Activated B cell treated with CpG ODN at 0.5 μM for 24 hours (primary cell): ENCODE results near the gene KLF2. TPM values are rescaled to one million over a fixed set of nuclear protein-coding genes. Genes with fewer than 3 reads are reported as not detected.

ENCODE experiments used
- ATAC-seq: fragments of 200-7000 bp; cut with Tn5 transposase; one replicate; pipeline ENCODE4 v1.10.0; 2021; ENCODE audit warnings: low read depth, mild to moderate bottlenecking, moderate library complexity
- CTCF ChIA-PET: fragments of 350-600 bp; sonication (Branson Sonifier 250); formaldehyde crosslinking; loops from one replicate; lab custom pipeline; 2021; ENCODE audit warnings: antibody characterized with exemption; lab: Charles Lee
- POLR2A ChIA-PET: fragments of 350-600 bp; sonication (Branson Sonifier 250); formaldehyde crosslinking; loops from one replicate; lab custom pipeline; 2021; ENCODE audit warnings: antibody characterized with exemption; lab: Charles Lee
- DNase-seq: peaks from one replicate; pipeline ENCODE4 v3.0.0; 2022
- H3K27ac Mint-ChIP-seq: one replicate; pipeline ENCODE4 v1.8.0; 2020; ENCODE audit warnings: mixed read lengths
- H3K27me3 Mint-ChIP-seq: one replicate; pipeline ENCODE4 v1.8.0; 2021; ENCODE audit warnings: mixed read lengths
- H3K36me3 Mint-ChIP-seq: one replicate; pipeline ENCODE4 v1.8.0; 2021; ENCODE audit warnings: low read depth, mixed read lengths
- H3K4me1 Mint-ChIP-seq: one replicate; pipeline ENCODE4 v1.8.0; 2021; ENCODE audit warnings: mixed read lengths
- H3K4me3 Mint-ChIP-seq: one replicate; pipeline ENCODE4 v1.8.0; 2020; ENCODE audit warnings: mild to moderate bottlenecking, mixed read lengths
- H3K9me3 Mint-ChIP-seq: one replicate; pipeline ENCODE4 v1.8.0; 2020; ENCODE audit warnings: mixed read lengths
- intact Hi-C: fragments of 100-400 bp; cut with micrococcal nuclease; formaldehyde crosslinking; loops from one replicate; pipeline ENCODE4 v1.15.1; 2024
- total RNA-seq: library from RNA; stranded (reverse); gene quantifications from 2 replicates; pipeline ENCODE4 v1.2.3, GENCODE V29; 2022
- TF ChIP-seq, protein P1 (sequence below): fragments of 200-600 bp; IDR thresholded peaks from one replicate; pipeline ENCODE4 v1.8.0; 2022; ENCODE audit warnings: antibody characterized with exemption, mild to moderate bottlenecking

Gene KLF2
- total RNA-seq, 1 donor from 2014 or later = 87.6 TPM

DNA sequence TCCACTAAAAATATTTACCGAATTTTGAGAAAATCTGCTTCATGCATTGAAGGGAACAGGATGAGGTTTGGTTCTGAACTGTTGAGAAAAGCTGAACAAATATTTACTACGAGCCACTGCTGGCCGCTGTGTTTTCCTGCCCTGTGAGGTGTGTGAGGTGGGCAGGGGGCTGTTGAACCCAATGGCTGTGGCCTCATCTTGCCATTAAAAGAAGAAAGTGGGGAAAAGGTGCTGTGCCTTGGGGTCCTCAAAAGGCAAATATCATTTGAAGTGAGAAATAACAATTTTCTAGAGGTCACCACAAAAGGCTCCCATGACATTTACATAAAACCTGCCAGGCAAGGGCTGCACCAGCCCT lies 44.7 kb downstream of the KLF2 start:
- H3K4me1 Mint-ChIP-seq = peaks cover 12% of the 10 kb centered on the region
- H3K9me3 Mint-ChIP-seq = no peaks in the 10 kb centered on the region
- TF ChIP-seq, protein P1, sequence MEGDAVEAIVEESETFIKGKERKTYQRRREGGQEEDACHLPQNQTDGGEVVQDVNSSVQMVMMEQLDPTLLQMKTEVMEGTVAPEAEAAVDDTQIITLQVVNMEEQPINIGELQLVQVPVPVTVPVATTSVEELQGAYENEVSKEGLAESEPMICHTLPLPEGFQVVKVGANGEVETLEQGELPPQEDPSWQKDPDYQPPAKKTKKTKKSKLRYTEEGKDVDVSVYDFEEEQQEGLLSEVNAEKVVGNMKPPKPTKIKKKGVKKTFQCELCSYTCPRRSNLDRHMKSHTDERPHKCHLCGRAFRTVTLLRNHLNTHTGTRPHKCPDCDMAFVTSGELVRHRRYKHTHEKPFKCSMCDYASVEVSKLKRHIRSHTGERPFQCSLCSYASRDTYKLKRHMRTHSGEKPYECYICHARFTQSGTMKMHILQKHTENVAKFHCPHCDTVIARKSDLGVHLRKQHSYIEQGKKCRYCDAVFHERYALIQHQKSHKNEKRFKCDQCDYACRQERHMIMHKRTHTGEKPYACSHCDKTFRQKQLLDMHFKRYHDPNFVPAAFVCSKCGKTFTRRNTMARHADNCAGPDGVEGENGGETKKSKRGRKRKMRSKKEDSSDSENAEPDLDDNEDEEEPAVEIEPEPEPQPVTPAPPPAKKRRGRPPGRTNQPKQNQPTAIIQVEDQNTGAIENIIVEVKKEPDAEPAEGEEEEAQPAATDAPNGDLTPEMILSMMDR = no peak
- peaks cover 14% of the 10 kb centered on the region for H3K36me3 Mint-ChIP-seq
- no peak overlapping the region for H3K27ac Mint-ChIP-seq
- intact Hi-C loops = no loop called here
- ATAC-seq (no peak), DNase-seq (no peak)
- CTCF ChIA-PET = interaction anchor here (0.9 to 1.7 kb wide), 3 partner anchors 13 to 48 kb away, joined by 3 to 10 read pairs (median 3); no protein-coding TSS in a partner anchor
- no peak overlapping the region for H3K4me3 Mint-ChIP-seq
- POLR2A ChIA-PET = interaction anchor here (0.6 to 18.5 kb wide), 9 partner anchors 11 to 219 kb away, joined by 4 to 828 read pairs (median 63); partner anchors contain the start of gene KLF2
- no peaks in the 10 kb centered on the region for H3K27me3 Mint-ChIP-seq

DNA sequence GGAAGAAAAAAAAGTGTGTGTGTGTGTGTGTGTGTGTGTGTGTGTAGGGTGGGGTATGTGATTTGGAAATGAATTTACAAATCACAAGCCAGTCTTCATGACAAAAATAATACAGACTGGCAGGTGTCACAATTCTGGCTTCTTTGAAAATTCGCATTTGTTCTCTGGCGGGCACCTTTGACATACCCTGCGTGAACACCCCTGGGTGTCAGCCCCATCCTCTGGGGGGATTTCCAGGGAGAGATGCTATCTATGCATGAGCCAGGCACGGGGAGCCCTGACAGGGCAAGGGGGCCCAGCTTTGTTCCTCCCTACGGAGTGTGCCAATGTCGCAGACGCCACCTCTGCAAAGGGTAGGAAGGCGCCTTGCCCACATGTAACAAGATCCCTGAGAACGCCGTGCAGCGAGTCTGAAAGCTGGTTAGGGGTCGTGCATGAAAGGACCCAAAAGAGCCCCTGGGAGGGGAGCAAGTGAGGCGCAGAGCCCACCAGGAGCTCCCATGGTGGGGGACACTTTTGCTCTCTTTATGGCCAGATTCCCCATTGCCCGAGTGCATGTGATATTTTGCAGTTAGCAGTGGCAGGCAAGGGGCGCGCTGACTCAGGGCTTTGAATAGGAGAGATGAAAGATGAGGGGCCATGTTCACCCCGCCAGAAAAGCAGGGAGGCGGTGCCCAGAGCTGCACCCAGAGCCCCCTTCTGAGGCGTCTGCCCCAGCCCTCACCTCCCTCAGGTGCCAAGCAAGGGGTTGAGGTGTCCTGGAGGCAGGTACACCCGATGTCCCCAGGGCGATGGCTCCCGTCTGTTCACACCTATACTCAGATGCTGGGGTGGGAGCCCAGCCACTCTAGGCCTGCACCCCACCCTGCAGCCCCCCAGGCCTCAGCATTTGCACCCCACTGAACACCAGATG lies 45.3 kb downstream of the KLF2 start:
- H3K4me1 Mint-ChIP-seq = peaks cover 16% of the 10 kb centered on the region
- TF ChIP-seq, protein P1 = no peak
- ATAC-seq = peak; percentile 6
- no peaks in the 10 kb centered on the region for H3K9me3 Mint-ChIP-seq
- no peak for DNase-seq
- no peaks in the 10 kb centered on the region for H3K27me3 Mint-ChIP-seq
- no peak overlapping the region for H3K27ac Mint-ChIP-seq
- peak overlapping the region; percentile 78 for H3K4me3 Mint-ChIP-seq
- intact Hi-C loops = loop anchor here (2.0 kb wide), 1 partner anchor 75 kb away; no protein-coding TSS in a partner anchor
- ChIA-PET CTCF (interaction anchor here (0.9 to 1.7 kb wide), 3 partner anchors 13 to 47 kb away, joined by 3 to 10 read pairs (median 3); no protein-coding TSS in a partner anchor), POLR2A (interaction anchor here (0.5 to 18.5 kb wide), 10 partner anchors 8 to 218 kb away, joined by 3 to 828 read pairs (median 41); partner anchors contain the start of gene KLF2)
- H3K36me3 Mint-ChIP-seq = peaks cover 20% of the 10 kb centered on the region

DNA sequence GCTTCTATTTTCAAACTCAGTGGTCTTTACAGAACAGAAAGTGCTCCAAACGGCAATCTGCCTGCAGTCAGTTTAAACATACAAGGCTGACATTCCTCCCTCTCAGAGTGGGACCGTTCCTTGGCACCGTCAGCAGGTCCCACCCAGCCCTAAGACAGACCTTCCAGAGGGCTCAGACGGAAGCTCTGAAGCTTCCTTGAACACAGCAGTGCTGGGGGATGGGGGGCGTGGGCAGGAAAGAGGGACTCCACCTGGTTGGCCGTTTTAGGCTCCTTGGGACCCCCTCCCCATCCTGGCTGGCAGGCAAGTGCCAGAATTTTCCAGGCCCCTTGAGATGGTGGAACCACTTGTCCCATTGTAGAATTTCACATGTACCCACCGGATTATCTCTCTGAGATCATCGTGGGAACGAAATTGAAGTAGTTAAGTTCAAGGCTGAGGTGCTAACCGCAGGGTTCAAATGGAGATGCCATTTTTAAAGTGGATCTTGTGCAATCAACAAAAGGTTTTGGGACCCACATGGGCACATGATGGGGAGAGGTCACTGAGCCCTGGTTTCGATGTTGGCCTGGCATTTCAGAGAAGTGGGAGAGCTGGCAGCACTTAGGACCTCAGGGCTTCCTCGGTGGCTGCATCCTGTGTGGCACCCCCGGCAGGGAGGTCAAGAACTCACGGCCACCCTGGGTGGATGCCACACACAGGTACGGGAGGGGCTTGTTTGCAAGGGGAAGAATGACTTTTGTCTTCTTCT lies 46.2 kb downstream of the KLF2 start:
- peak overlapping the region; percentile 78 for H3K4me3 Mint-ChIP-seq
- peaks cover 25% of the 10 kb centered on the region for H3K4me1 Mint-ChIP-seq
- ChIA-PET POLR2A (interaction anchor here (0.5 to 18.5 kb wide), 18 partner anchors 9 to 261 kb away, joined by 3 to 828 read pairs (median 8); partner anchors contain the start of gene KLF2), CTCF (interaction anchor here (0.8 to 2.9 kb wide), 11 partner anchors 12 to 125 kb away, joined by 3 to 28 read pairs (median 6); partner anchors contain the start of gene KLF2)
- H3K27me3 Mint-ChIP-seq = no peaks in the 10 kb centered on the region
- TF ChIP-seq, protein P1 = no peak
- H3K9me3 Mint-ChIP-seq = no peaks in the 10 kb centered on the region
- ATAC-seq (no peak), DNase-seq (no peak)
- H3K27ac Mint-ChIP-seq = no peak overlapping the region
- peaks cover 29% of the 10 kb centered on the region for H3K36me3 Mint-ChIP-seq
- intact Hi-C loops = loop anchor here (1.0 to 2.0 kb wide), 6 partner anchors 12 to 74 kb away; partner anchors contain the start of gene KLF2

DNA sequence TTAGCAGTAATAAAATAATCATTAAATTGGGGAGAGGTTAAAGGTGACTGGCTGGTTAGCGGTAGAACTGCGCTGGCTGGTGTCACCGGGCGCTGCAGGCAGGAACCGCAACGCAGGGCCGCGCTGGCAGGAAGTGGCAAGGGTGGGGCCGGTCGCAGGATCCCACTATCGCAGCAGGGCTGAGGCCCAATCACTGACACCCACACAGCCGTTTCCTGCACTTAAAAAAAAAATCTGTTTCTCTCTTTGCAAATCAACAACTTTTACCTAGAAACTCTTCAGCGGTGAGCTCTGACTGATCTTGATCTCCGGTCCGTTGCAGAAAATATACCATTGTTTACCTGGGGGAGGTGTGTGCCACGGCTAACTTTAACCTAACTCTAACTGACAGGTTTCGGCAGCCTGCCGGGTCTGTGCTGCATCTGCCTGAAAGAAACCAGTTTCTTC lies 46.9 kb downstream of the KLF2 start:
- peaks cover 37% of the 10 kb centered on the region for H3K36me3 Mint-ChIP-seq
- H3K9me3 Mint-ChIP-seq = no peaks in the 10 kb centered on the region
- peak; percentile 78 for ATAC-seq
- DNase-seq = peak; percentile 77
- no peaks in the 10 kb centered on the region for H3K27me3 Mint-ChIP-seq
- intact Hi-C loops = loop anchor here (1.0 to 2.0 kb wide), 6 partner anchors 12 to 73 kb away; partner anchors contain the start of gene KLF2
- TF ChIP-seq, protein P1 = no peak
- H3K4me1 Mint-ChIP-seq = peaks cover 33% of the 10 kb centered on the region
- ChIA-PET CTCF (interaction anchor here (0.6 to 2.9 kb wide), 9 partner anchors 11 to 124 kb away, joined by 3 to 28 read pairs (median 6); partner anchors contain the start of gene KLF2), POLR2A (interaction anchor here (0.5 to 18.5 kb wide), 22 partner anchors 10 to 813 kb away, joined by 3 to 828 read pairs (median 6); partner anchors contain the start of gene KLF2)
- H3K27ac Mint-ChIP-seq = no peak overlapping the region
- H3K4me3 Mint-ChIP-seq = peak overlapping the region; percentile 78
